Adrenal gland (tissue), 5 donors: ENCODE data around the gene ERC2.

Experiments
- POLR2A ChIP-seq, 2 donors: fragments of 450-650 bp; IDR thresholded peaks; one replicate each; pipeline ENCODE4 v1.6.1; 2017; ENCODE audit warnings: antibody characterized with exemption in 2 of 2, mild to moderate bottlenecking in 2 of 2, moderate library complexity in 1 of 2
- TF ChIP-seq, protein P1 (sequence below), 6 experiments: fragments of 450-650 bp in 4 of 6; fragments of 200-600 bp in 2 of 6; sonication (generic) in 1 of 6; IDR thresholded peaks; 1 replicate in 5 of 6; 2 replicates in 1 of 6; pipeline versions ENCODE4 v1.5.1 to v1.8.0; 2016 to 2021; ENCODE audit warnings: antibody characterized with exemption in 6 of 6, mild to moderate bottlenecking in 2 of 6, moderate library complexity in 1 of 6
- donor health status: DM: no; HTN: no; CAD: no.

GRCh38 chr3:56185827-56186226, 282.4 kb downstream of the ERC2 start:
- TF ChIP-seq, protein P1, sequence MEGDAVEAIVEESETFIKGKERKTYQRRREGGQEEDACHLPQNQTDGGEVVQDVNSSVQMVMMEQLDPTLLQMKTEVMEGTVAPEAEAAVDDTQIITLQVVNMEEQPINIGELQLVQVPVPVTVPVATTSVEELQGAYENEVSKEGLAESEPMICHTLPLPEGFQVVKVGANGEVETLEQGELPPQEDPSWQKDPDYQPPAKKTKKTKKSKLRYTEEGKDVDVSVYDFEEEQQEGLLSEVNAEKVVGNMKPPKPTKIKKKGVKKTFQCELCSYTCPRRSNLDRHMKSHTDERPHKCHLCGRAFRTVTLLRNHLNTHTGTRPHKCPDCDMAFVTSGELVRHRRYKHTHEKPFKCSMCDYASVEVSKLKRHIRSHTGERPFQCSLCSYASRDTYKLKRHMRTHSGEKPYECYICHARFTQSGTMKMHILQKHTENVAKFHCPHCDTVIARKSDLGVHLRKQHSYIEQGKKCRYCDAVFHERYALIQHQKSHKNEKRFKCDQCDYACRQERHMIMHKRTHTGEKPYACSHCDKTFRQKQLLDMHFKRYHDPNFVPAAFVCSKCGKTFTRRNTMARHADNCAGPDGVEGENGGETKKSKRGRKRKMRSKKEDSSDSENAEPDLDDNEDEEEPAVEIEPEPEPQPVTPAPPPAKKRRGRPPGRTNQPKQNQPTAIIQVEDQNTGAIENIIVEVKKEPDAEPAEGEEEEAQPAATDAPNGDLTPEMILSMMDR (IDR thresholded peaks at IDR 0.05) = no peak
- no peak for TF ChIP-seq POLR2A (IDR thresholded peaks at IDR 0.05)
